ENCODE measurements around the gene TLE6. TPM values are rescaled to one million over a fixed set of nuclear protein-coding genes. Genes with fewer than 3 reads are reported as not detected.
"Not testable (repeated sequence)": the region's sequence is repeated elsewhere in the genome, so short reads cannot be mapped to it uniquely, and the experiment has no call there.

TLE6 gene
- total RNA-seq, 5 donors from 2014 or later (not counting 1 experiment from before 2014, with no cell fraction given): 0.36 to 0.61 (median 0.50) TPM; not detected in 2

DNA sequence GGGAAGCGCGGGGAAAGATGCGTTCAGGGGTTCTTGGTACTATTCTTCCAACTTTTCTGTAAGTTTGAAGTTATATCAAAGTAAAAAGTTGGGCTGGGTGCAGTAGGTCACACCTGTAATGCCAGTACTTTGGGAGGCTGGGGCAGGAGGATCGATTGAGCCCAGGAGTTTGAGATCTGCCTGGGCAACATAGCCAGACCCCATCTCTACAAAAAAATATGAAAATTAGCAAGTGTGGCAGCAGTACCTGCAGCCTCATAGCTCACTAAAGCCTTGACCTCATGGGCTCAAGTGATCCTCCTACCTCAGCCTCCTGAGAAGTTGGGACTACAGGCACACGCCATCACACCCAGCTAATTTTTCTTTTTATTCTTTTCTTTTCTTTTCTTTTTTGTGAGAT lies 20.2 kb upstream of the TLE6 start:
- DNase-seq: no peak
- Histone ChIP-seq H3K27me3 (replicated peaks in 1 of 2; ENCODE audit: control insufficient read depth in 2 of 2, extremely low read depth in 1 of 2, insufficient read depth in 2 of 2, low read length in 1 of 2) (peaks cover 0 to 3% of the 10 kb centered on the region in 2 experiments), H3K4me3 (ENCODE audit: control insufficient read depth in 1 of 2, extremely low read depth in 1 of 2, low read length in 1 of 2) (no peak overlapping the region), H3K4me1 (ENCODE audit: control insufficient read depth in 1 of 2, extremely low read depth in 1 of 2, insufficient read depth in 2 of 2, low read length in 2 of 2) (peaks cover 0 to 6% of the 10 kb centered on the region in 2 experiments), H3K36me3 (ENCODE audit: control insufficient read depth in 2 of 2, extremely low read depth in 1 of 2, insufficient read depth in 1 of 2, low read length in 1 of 2) (no peaks in the 10 kb centered on the region), H3K27ac (ENCODE audit: low read length) (no peak overlapping the region), H3K9me3 (no peaks in the 10 kb centered on the region)
- H3K27ac Mint-ChIP-seq: no peak overlapping the region
- H3K9me3 Mint-ChIP-seq: no peaks in the 10 kb centered on the region
- 100% methylated on average over 1 of the region's 5 CpGs for WGBS (ENCODE audit: insufficient coverage)
- H3K4me3 Mint-ChIP-seq: no peak overlapping the region
- H3K4me1 Mint-ChIP-seq: peaks cover 3 to 7% (median 5%) of the 10 kb centered on the region in 3 donors
- no peaks in the 10 kb centered on the region for H3K36me3 Mint-ChIP-seq
- CTCF ChIA-PET: interaction anchor here in 1 of 2 donors (0.5 to 1.0 kb wide), 2 partner anchors 132 to 147 kb away, joined by 3 to 4 read pairs; no protein-coding TSS in a partner anchor
- ATAC-seq (replicated peaks in 1 of 4): no peak
- POLR2A ChIA-PET: interaction anchor here in 1 of 2 donors (0.5 kb wide), 1 partner anchor 190 kb away, joined by 3 read pairs; no protein-coding TSS in a partner anchor
- no peaks in the 10 kb centered on the region for H3K27me3 Mint-ChIP-seq

DNA sequence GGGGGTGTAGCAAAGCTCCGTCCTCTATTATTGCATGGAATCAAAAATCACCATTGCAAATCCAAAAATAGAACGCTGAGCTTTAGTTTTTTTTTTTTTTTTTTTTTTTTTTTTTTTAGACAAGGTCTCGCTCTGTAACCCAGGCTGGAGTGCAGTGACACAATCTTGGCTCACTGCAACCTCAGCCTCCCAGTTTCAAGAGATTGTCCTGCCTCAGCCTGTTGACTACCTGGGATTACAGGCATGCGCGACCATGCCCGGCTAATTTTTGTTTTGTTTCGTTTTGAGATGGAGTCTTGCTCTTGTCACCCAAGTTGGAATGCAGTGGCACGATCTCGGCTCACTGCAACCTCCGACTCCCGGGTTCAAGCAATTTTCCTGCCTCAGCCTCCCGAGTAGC lies 17.2 kb upstream of the TLE6 start:
- no peak overlapping the region for H3K27ac ChIP-seq (ENCODE audit: low read length)
- H3K9me3 ChIP-seq: no peaks in the 10 kb centered on the region
- ATAC-seq (replicated peaks in 1 of 4) (no peak), DNase-seq (no peak)
- ChIA-PET CTCF (interaction anchor here in 1 of 2 donors (0.6 to 1.0 kb wide), 3 partner anchors 9 to 219 kb away, joined by 4 to 6 read pairs (median 5); no protein-coding TSS in a partner anchor), POLR2A (interaction anchor here (0.6 to 0.9 kb wide), 4 partner anchors 11 to 796 kb away, joined by 3 to 10 read pairs (median 4); no protein-coding TSS in a partner anchor)
- peaks cover 0 to 7% of the 10 kb centered on the region in 2 experiments for H3K27me3 ChIP-seq (replicated peaks in 1 of 2; ENCODE audit: control insufficient read depth in 2 of 2, extremely low read depth in 1 of 2, insufficient read depth in 2 of 2, low read length in 1 of 2)
- no peak overlapping the region for H3K4me3 ChIP-seq (ENCODE audit: control insufficient read depth in 1 of 2, extremely low read depth in 1 of 2, low read length in 1 of 2)
- no peaks in the 10 kb centered on the region for H3K36me3 ChIP-seq (ENCODE audit: control insufficient read depth in 2 of 2, extremely low read depth in 1 of 2, insufficient read depth in 1 of 2, low read length in 1 of 2)
- no peaks in the 10 kb centered on the region for H3K36me3 Mint-ChIP-seq
- H3K4me3 Mint-ChIP-seq: no peak overlapping the region
- H3K9me3 Mint-ChIP-seq: no peaks in the 10 kb centered on the region
- H3K27me3 Mint-ChIP-seq: no peaks in the 10 kb centered on the region
- peaks cover 0 to 9% of the 10 kb centered on the region in 2 experiments for H3K4me1 ChIP-seq (ENCODE audit: control insufficient read depth in 1 of 2, extremely low read depth in 1 of 2, insufficient read depth in 2 of 2, low read length in 2 of 2)
- peaks cover 5 to 8% (median 7%) of the 10 kb centered on the region in 3 donors for H3K4me1 Mint-ChIP-seq
- 95% methylated on average over 11 of the region's 12 CpGs for WGBS (ENCODE audit: insufficient coverage)
- H3K27ac Mint-ChIP-seq: no peak overlapping the region

DNA sequence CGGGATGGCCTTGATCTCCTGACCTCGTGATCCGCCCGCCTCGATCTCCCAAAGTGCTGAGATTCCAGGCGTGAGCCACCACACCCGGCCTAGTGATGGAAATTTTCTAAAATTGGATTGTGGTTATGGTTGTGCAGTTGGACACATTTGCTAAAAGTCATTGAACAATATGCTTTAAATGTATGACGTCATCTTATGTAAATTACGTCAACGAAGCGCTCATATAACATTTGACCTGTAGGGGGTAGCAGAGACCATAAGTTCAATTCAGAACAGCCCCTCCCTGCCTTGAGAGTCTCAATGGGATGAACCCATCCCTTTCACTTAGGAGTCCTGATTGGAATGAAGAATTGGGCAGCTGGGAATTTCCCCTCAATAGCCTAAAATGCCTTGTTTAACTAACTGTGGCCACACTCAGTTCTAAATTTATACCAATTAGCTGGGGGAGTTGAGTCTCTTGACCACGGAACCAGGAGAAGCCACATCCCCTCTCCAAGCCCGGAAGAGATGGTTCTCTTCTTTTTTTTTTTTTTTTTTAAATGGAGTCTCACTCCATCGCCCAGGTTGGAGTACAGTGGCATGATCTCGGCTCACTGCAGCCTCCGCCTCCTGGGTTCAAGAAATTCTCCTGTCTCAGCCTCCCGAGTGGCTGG lies 15.2 kb upstream of the TLE6 start:
- Mint-ChIP-seq H3K27me3 (no peaks in the 10 kb centered on the region), H3K36me3 (no peaks in the 10 kb centered on the region), H3K4me1 (peaks cover 4 to 7% (median 5%) of the 10 kb centered on the region in 3 donors), H3K27ac (peak overlapping the region in 1 of 2 donors; percentile 28), H3K9me3 (no peaks in the 10 kb centered on the region), H3K4me3 (no peak overlapping the region)
- peak in 28 of 35 experiments; percentile 12 to 93 (median 34) for DNase-seq
- Histone ChIP-seq H3K27me3 (replicated peaks in 1 of 2; ENCODE audit: control insufficient read depth in 2 of 2, extremely low read depth in 1 of 2, insufficient read depth in 2 of 2, low read length in 1 of 2) (peaks cover 0 to 5% of the 10 kb centered on the region in 2 experiments), H3K36me3 (ENCODE audit: control insufficient read depth in 2 of 2, extremely low read depth in 1 of 2, insufficient read depth in 1 of 2, low read length in 1 of 2) (no peaks in the 10 kb centered on the region), H3K4me3 (ENCODE audit: control insufficient read depth in 1 of 2, extremely low read depth in 1 of 2, low read length in 1 of 2) (no peak overlapping the region), H3K9me3 (no peaks in the 10 kb centered on the region), H3K27ac (ENCODE audit: low read length) (no peak overlapping the region), H3K4me1 (ENCODE audit: control insufficient read depth in 1 of 2, extremely low read depth in 1 of 2, insufficient read depth in 2 of 2, low read length in 2 of 2) (peaks cover 0 to 9% of the 10 kb centered on the region in 2 experiments)
- ChIA-PET POLR2A (no interaction called here), CTCF (interaction anchor here (0.7 to 2.7 kb wide), 7 partner anchors 12 to 249 kb away, joined by 3 to 12 read pairs (median 4); no protein-coding TSS in a partner anchor)
- 40% methylated on average over 2 of the region's 17 CpGs for WGBS (ENCODE audit: insufficient coverage)
- ATAC-seq (replicated peaks in 1 of 4): peak in 3 of 4 experiments; percentile 76 to 93 (median 78)

DNA sequence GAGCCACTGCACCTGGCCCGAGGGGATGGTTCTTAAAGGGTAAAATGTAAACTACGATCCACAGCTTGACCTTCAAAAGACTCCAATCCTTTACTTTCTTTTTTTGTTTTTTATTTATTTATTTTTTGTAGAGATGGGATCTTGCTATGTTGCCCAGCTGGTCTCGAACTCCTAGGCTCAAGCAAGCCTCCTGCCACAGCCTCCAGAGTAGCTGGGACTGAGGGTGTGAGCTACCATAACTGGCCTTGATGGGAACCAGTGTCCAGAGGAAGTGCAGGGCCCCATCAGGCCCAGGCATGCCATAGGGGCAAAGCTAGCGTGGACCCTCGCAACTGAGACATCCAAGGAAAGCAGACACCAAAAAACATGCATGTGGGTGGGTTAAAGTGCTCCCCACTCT lies 14.2 kb upstream of the TLE6 start:
- POLR2A ChIA-PET: no interaction called here
- no peak for DNase-seq

DNA sequence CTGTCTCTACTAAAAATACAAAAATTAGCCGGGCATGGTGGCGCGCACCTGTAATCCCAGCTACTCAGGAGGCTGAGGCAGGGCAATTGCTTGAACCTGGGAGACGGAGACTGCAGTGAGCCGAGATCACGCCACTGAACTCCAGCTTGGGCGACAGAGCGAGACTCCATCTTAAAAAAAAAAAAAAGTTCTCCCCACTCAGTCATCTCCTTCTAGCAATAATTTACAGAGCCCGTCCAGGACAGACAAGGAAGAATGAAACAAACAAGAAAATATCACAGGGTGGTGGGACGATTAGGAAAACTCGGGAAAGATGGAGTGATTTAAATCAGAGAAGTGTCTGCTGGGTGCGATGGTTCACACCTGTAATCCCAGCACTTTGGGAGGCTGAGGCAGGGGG lies 13.7 kb upstream of the TLE6 start:
- 100% methylated on average over 2 of the region's 12 CpGs for WGBS (ENCODE audit: insufficient coverage)
- DNase-seq; H3K36me3 ChIP-seq (ENCODE audit: control insufficient read depth in 2 of 2, extremely low read depth in 1 of 2, insufficient read depth in 1 of 2, low read length in 1 of 2); H3K4me3 Mint-ChIP-seq; H3K27ac Mint-ChIP-seq; H3K9me3 Mint-ChIP-seq; H3K9me3 ChIP-seq; H3K4me1 Mint-ChIP-seq; H3K27ac ChIP-seq (ENCODE audit: low read length); H3K27me3 ChIP-seq (replicated peaks in 1 of 2; ENCODE audit: control insufficient read depth in 2 of 2, extremely low read depth in 1 of 2, insufficient read depth in 2 of 2, low read length in 1 of 2); H3K4me3 ChIP-seq (ENCODE audit: control insufficient read depth in 1 of 2, extremely low read depth in 1 of 2, low read length in 1 of 2); POLR2A ChIA-PET; H3K36me3 Mint-ChIP-seq; ATAC-seq (replicated peaks in 1 of 4); H3K27me3 Mint-ChIP-seq: not testable (repeated sequence)
- peaks cover 0 to 11% of the 10 kb centered on the region in 2 experiments for H3K4me1 ChIP-seq (ENCODE audit: control insufficient read depth in 1 of 2, extremely low read depth in 1 of 2, insufficient read depth in 2 of 2, low read length in 2 of 2)
- CTCF ChIA-PET: interaction anchor here in 1 of 2 donors (1.4 kb wide), 1 partner anchor 13 kb away, joined by 3 read pairs; no protein-coding TSS in a partner anchor

More for the DNA sequence above, 14.2 kb upstream of the TLE6 start:
- no peaks in the 10 kb centered on the region for H3K36me3 Mint-ChIP-seq
- Histone ChIP-seq H3K9me3 (no peaks in the 10 kb centered on the region), H3K36me3 (ENCODE audit: control insufficient read depth in 2 of 2, extremely low read depth in 1 of 2, insufficient read depth in 1 of 2, low read length in 1 of 2) (no peaks in the 10 kb centered on the region), H3K27me3 (replicated peaks in 1 of 2; ENCODE audit: control insufficient read depth in 2 of 2, extremely low read depth in 1 of 2, insufficient read depth in 2 of 2, low read length in 1 of 2) (peaks cover 0 to 5% of the 10 kb centered on the region in 2 experiments), H3K27ac (ENCODE audit: low read length) (no peak overlapping the region), H3K4me1 (ENCODE audit: control insufficient read depth in 1 of 2, extremely low read depth in 1 of 2, insufficient read depth in 2 of 2, low read length in 2 of 2) (peaks cover 0 to 9% of the 10 kb centered on the region in 2 experiments), H3K4me3 (ENCODE audit: control insufficient read depth in 1 of 2, extremely low read depth in 1 of 2, low read length in 1 of 2) (no peak overlapping the region)
- peaks cover 4 to 7% (median 5%) of the 10 kb centered on the region in 3 donors for H3K4me1 Mint-ChIP-seq
- no peaks in the 10 kb centered on the region for H3K27me3 Mint-ChIP-seq
- no peak overlapping the region for H3K27ac Mint-ChIP-seq
- CTCF ChIA-PET: interaction anchor here (0.7 to 2.7 kb wide), 6 partner anchors 13 to 312 kb away, joined by 3 to 12 read pairs (median 6); no protein-coding TSS in a partner anchor
- no peak for ATAC-seq (replicated peaks in 1 of 4)
- H3K4me3 Mint-ChIP-seq: no peak overlapping the region
- no peaks in the 10 kb centered on the region for H3K9me3 Mint-ChIP-seq
- 95% methylated on average over 3 of the region's 5 CpGs for WGBS (ENCODE audit: insufficient coverage)

DNA sequence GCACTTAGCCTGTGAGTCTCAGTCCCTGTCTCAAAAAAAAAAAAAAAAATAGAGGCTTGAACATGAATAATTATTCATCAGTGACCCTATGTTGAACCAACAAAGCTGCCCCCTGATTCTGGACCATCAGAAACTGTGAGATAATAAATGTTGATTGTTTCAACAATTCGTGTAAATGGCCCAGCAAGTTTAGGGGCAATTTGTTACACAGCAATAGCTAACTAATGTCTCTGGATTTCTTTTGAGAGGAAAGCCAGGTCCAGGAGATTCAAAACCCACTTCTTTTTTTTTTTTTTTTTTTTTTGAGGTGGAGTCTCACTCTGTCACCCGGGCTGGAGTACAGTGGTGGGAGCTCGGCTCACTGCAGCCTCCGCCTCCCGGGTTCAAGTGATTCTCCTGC lies 12.5 kb upstream of the TLE6 start:
- Histone ChIP-seq H3K27me3 (replicated peaks in 1 of 2; ENCODE audit: control insufficient read depth in 2 of 2, extremely low read depth in 1 of 2, insufficient read depth in 2 of 2, low read length in 1 of 2) (peaks cover 0 to 5% of the 10 kb centered on the region in 2 experiments), H3K4me3 (ENCODE audit: control insufficient read depth in 1 of 2, extremely low read depth in 1 of 2, low read length in 1 of 2) (no peak overlapping the region), H3K27ac (ENCODE audit: low read length) (no peak overlapping the region), H3K4me1 (ENCODE audit: control insufficient read depth in 1 of 2, extremely low read depth in 1 of 2, insufficient read depth in 2 of 2, low read length in 2 of 2) (peaks cover 3 to 11% of the 10 kb centered on the region in 2 experiments), H3K36me3 (ENCODE audit: control insufficient read depth in 2 of 2, extremely low read depth in 1 of 2, insufficient read depth in 1 of 2, low read length in 1 of 2) (no peaks in the 10 kb centered on the region), H3K9me3 (no peaks in the 10 kb centered on the region)
- H3K27me3 Mint-ChIP-seq: no peaks in the 10 kb centered on the region
- H3K36me3 Mint-ChIP-seq: no peaks in the 10 kb centered on the region
- H3K4me1 Mint-ChIP-seq: peaks cover 4 to 13% (median 5%) of the 10 kb centered on the region in 3 donors
- CTCF ChIA-PET: interaction anchor here (0.7 to 1.6 kb wide), 2 partner anchors 139 to 141 kb away, joined by 3 to 5 read pairs; no protein-coding TSS in a partner anchor
- no peak for ATAC-seq (replicated peaks in 1 of 4)
- no peak overlapping the region for H3K4me3 Mint-ChIP-seq
- WGBS (ENCODE audit: insufficient coverage): 100% methylated on average over 4 of the region's 5 CpGs
- no peak for DNase-seq
- H3K27ac Mint-ChIP-seq: no peak overlapping the region
- no peaks in the 10 kb centered on the region for H3K9me3 Mint-ChIP-seq
- POLR2A ChIA-PET: interaction anchor here in 1 of 2 donors (0.7 kb wide), 1 partner anchor 667 kb away, joined by 15 read pairs; no protein-coding TSS in a partner anchor
